C4-2B (cell line): ENCODE results near the gene EZR.

Source experiments
- H3K27ac ChIP-seq: fragments of 450-650 bp; 2 replicates; pipeline ENCODE4 v1.5.1; 2017
- CTCF ChIP-seq: fragments of 450-650 bp; conservative IDR thresholded peaks from 2 replicates; pipeline ENCODE4 v1.5.1; 2017; ENCODE audit warnings: mild to moderate bottlenecking
- ZFX ChIP-seq: fragments of 450-650 bp; IDR thresholded peaks from 2 replicates; pipeline ENCODE4 v1.6.1; 2017

The EZR gene

GRCh38 chr6:158782432-158783166 lies 36.6 kb downstream of the EZR start:
- TF ChIP-seq CTCF (no peak), ZFX (no peak)
- H3K27ac ChIP-seq = peak overlapping the region; percentile 86

GRCh38 chr6:158781692-158782373 lies 37.3 kb downstream of the EZR start:
- peak overlapping the region; percentile 86 for H3K27ac ChIP-seq
- no peak for TF ChIP-seq ZFX

- TF ChIP-seq CTCF = no peak
- TF ChIP-seq ZFX = no peak
- peak overlapping the region; percentile 86 for H3K27ac ChIP-seq
Measured at GRCh38 chr6:158780988-158781691, 38.0 kb downstream of the EZR start.

- TF ChIP-seq CTCF (no peak), ZFX (no peak)
- H3K27ac ChIP-seq = peak overlapping the region; percentile 71
Measured at GRCh38 chr6:158780246-158780884, 38.8 kb downstream of the EZR start.

- no peak overlapping the region for H3K27ac ChIP-seq
- TF ChIP-seq CTCF (no peak), ZFX (no peak)
Measured at GRCh38 chr6:158778005-158778527, 41.1 kb downstream of the EZR start.

- TF ChIP-seq ZFX (no peak), CTCF (no peak)
- H3K27ac ChIP-seq = no peak overlapping the region
Measured at GRCh38 chr6:158777510-158777909, 41.7 kb downstream of the EZR start.

- H3K27ac ChIP-seq = no peak overlapping the region
- TF ChIP-seq CTCF (no peak), ZFX (no peak)
Measured at GRCh38 chr6:158776737-158777136, 42.4 kb downstream of the EZR start.
